Measurements from ENCODE around the gene SMYD4.

GRCh38 chr17:1875597-1875996, 45.9 kb upstream of the SMYD4 start:
- TF ChIP-seq CTCF (IDR thresholded peaks at IDR 0.05): no peak
- TF ChIP-seq EZH2 (IDR thresholded peaks at IDR 0.05): no peak

All from neural progenitor cell (in vitro differentiated cells).